ENCODE measurements around the gene EPS15.

GRCh38 chr1:51317798-51318197 lies 201.3 kb downstream of the EPS15 start:
- TF ChIP-seq, protein P1, sequence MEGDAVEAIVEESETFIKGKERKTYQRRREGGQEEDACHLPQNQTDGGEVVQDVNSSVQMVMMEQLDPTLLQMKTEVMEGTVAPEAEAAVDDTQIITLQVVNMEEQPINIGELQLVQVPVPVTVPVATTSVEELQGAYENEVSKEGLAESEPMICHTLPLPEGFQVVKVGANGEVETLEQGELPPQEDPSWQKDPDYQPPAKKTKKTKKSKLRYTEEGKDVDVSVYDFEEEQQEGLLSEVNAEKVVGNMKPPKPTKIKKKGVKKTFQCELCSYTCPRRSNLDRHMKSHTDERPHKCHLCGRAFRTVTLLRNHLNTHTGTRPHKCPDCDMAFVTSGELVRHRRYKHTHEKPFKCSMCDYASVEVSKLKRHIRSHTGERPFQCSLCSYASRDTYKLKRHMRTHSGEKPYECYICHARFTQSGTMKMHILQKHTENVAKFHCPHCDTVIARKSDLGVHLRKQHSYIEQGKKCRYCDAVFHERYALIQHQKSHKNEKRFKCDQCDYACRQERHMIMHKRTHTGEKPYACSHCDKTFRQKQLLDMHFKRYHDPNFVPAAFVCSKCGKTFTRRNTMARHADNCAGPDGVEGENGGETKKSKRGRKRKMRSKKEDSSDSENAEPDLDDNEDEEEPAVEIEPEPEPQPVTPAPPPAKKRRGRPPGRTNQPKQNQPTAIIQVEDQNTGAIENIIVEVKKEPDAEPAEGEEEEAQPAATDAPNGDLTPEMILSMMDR (IDR thresholded peaks at IDR 0.05) = no peak
- TF ChIP-seq POLR2A (IDR thresholded peaks at IDR 0.05) = no peak

Measured in lower leg skin (tissue), 3 donors.